ENCODE data around the gene GALM. TPM values are rescaled to one million over a fixed set of nuclear protein-coding genes. Genes with fewer than 3 reads are reported as not detected.
A peak's percentile ranks its signal among the peaks of the same experiment; 100 is the strongest.
"Not testable (repeated sequence)": the region's sequence is repeated elsewhere in the genome, so short reads cannot be mapped to it uniquely, and the experiment has no call there.

Gene GALM
- total RNA-seq, 1 donor from 2014 or later: 77.0 TPM

DNA sequence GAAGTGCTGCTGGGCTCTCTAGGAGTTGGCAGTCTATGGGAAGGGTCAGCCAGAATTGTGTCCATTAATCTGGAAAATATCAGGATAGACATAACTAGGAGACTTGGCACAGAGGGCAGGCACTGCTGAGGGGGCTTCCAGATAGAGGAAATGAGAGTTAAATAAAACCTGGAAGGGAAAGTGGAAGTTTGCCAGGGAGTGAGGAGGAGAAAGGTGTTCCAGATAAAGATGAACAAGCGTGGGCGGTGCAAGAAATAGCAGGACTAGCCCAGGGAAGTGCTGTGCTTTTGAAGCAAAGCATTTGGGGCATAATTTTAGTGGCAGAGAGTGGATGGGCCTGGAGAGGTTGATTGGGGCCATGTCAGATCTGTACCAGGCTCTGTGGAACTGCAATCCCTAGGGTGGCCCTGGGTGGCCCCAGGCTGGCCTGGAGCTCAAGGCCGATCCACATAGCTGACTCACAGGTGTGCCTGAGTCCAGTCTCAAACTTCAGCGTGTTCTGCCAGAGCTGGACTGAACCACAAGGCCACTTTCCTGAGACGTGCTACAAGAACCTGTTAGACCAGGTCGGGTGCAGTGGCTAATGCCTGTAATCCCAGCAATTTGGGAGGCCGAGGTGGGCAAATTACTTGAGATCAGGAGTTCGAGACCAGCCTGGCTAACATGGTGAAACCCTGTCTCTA is 26.9 kb downstream of the GALM start:
- Mint-ChIP-seq H3K4me1 (ENCODE audit: low read depth) (peaks cover 59% of the 10 kb centered on the region), H3K27ac (peak overlapping the region; percentile 67), H3K36me3 (ENCODE audit: low read depth) (peaks cover 51% of the 10 kb centered on the region), H3K4me3 (peak overlapping the region; percentile 2), H3K9me3 (no peaks in the 10 kb centered on the region), H3K27me3 (ENCODE audit: insufficient read depth) (no peaks in the 10 kb centered on the region)
- DNase-seq (ENCODE audit: low spot score): no peak
- intact Hi-C loops (cut with micrococcal nuclease): no loop called here

DNA sequence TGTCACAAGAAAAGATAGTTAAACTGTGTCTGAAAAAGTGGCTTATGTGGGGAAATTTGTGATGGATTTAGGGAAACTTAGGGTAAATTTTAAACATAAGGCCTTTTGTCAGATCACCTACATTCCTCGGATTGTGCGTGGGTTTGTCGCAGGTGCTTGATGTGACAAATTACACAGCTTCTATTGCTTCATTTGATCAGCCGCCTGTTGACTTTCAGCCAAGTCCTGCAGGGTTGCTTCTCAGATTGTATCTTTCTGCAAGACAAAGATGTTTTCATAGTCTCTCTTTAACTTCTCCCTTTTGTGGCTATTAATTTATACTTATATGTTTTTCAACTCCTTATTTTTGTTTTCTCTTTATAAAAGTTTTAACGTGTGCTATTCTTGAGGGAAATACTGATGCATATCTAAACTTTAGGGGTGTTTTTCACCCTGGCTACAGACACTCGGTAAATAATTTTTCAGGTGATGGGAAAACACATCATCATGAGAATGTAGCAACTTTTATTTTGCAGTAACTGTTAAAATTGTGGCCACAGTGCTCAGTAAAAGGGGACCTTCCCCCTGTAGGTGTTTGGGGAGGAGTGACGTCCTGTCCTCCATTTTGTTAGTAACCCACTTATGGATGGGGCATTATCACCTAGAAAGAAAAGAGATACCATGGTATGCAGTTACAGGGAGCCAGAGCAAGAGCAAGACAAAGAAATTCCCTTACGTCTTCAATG is 31.4 kb downstream of the GALM start:
- H3K4me3 Mint-ChIP-seq: peak overlapping the region; percentile 5
- no peak for DNase-seq (ENCODE audit: low spot score)
- intact Hi-C loops (cut with micrococcal nuclease): no loop called here

GRCh38 chr2:38698467-38699003 is 32.6 kb downstream of the GALM start:
- intact Hi-C loops (cut with micrococcal nuclease): no loop called here
- H3K36me3 Mint-ChIP-seq (ENCODE audit: low read depth): peaks cover 31% of the 10 kb centered on the region
- H3K9me3 Mint-ChIP-seq: no peaks in the 10 kb centered on the region

More for the DNA sequence above, 31.4 kb downstream of the GALM start:
- H3K4me1 Mint-ChIP-seq (ENCODE audit: low read depth): peaks cover 61% of the 10 kb centered on the region
- H3K36me3 Mint-ChIP-seq (ENCODE audit: low read depth): peaks cover 36% of the 10 kb centered on the region
- H3K27ac Mint-ChIP-seq: peak overlapping the region; percentile 80
- no peaks in the 10 kb centered on the region for H3K27me3 Mint-ChIP-seq (ENCODE audit: insufficient read depth)
- no peaks in the 10 kb centered on the region for H3K9me3 Mint-ChIP-seq

DNA sequence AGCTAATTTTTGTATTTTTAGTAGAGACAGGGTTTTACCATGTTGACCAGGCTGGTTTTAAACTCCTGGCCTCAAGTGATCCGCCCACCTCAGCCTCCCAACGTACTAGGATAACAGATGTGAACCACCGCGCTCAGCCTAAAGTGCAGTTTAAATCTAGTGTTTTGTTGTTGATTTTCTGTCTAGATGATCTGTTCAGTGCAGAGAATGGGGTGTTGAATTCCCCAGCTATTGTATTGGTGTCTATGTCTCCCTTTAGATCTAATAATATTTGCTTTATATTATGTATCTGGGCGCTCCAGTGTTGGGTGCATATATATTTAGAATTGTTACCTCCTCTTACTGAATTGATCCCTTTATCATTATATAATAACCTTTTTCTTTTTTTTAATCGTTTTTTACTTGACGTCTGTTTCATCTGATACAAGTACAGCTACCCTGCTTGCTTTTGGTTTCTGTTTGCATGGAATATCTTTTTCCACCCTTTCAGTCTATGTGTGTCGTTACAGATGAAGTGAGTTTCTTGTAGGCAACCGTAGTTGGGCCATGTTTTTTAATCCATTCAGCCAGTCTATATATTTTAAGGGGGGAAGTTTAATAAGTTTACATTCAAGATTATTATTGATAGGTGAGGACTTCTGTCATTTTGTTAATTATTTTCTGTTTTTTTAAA is 34.3 kb downstream of the GALM start:
- H3K27me3 Mint-ChIP-seq (ENCODE audit: insufficient read depth): no peaks in the 10 kb centered on the region
- peaks cover 30% of the 10 kb centered on the region for H3K36me3 Mint-ChIP-seq (ENCODE audit: low read depth)
- no peak for DNase-seq (ENCODE audit: low spot score)
- H3K4me3 Mint-ChIP-seq: peak overlapping the region; percentile 62
- H3K27ac Mint-ChIP-seq: peak overlapping the region; percentile 93
- intact Hi-C loops (cut with micrococcal nuclease): loop anchor here (1.0 to 2.0 kb wide), 6 partner anchors 9 to 97 kb away; no protein-coding TSS in a partner anchor
- H3K9me3 Mint-ChIP-seq: no peaks in the 10 kb centered on the region
- peaks cover 53% of the 10 kb centered on the region for H3K4me1 Mint-ChIP-seq (ENCODE audit: low read depth)

More at GRCh38 chr2:38698467-38699003, 32.6 kb downstream of the GALM start:
- Mint-ChIP-seq H3K27me3 (ENCODE audit: insufficient read depth) (no peaks in the 10 kb centered on the region), H3K27ac (peak overlapping the region; percentile 11), H3K4me3 (no peak overlapping the region), H3K4me1 (ENCODE audit: low read depth) (peaks cover 57% of the 10 kb centered on the region)
- no peak for DNase-seq (ENCODE audit: low spot score)

- no peaks in the 10 kb centered on the region for H3K9me3 Mint-ChIP-seq
- peak overlapping the region; percentile 62 for H3K4me3 Mint-ChIP-seq
- H3K27me3 Mint-ChIP-seq (ENCODE audit: insufficient read depth): no peaks in the 10 kb centered on the region
- peaks cover 34% of the 10 kb centered on the region for H3K36me3 Mint-ChIP-seq (ENCODE audit: low read depth)
- H3K4me1 Mint-ChIP-seq (ENCODE audit: low read depth): peaks cover 57% of the 10 kb centered on the region
- intact Hi-C loops (cut with micrococcal nuclease): loop anchor here (1.0 to 2.0 kb wide), 6 partner anchors 8 to 98 kb away; no protein-coding TSS in a partner anchor
- no peak for DNase-seq (ENCODE audit: low spot score)
- H3K27ac Mint-ChIP-seq: peak overlapping the region; percentile 93
Observed at GRCh38 chr2:38700881-38701458, 35.1 kb downstream of the GALM start.

- Mint-ChIP-seq H3K4me3 (peak overlapping the region; percentile 47), H3K27me3 (ENCODE audit: insufficient read depth) (no peaks in the 10 kb centered on the region), H3K27ac (peak overlapping the region; percentile 85), H3K9me3 (no peaks in the 10 kb centered on the region), H3K36me3 (ENCODE audit: low read depth) (peaks cover 32% of the 10 kb centered on the region), H3K4me1 (ENCODE audit: low read depth) (peaks cover 55% of the 10 kb centered on the region)
- DNase-seq (ENCODE audit: low spot score): no peak
- intact Hi-C loops (cut with micrococcal nuclease): loop anchor here (2.0 kb wide), 1 partner anchor 13 kb away; no protein-coding TSS in a partner anchor
Observed at GRCh38 chr2:38701542-38701941, 35.6 kb downstream of the GALM start.

GRCh38 chr2:38702413-38702812 is 36.5 kb downstream of the GALM start:
- Mint-ChIP-seq H3K9me3 (no peaks in the 10 kb centered on the region), H3K27me3 (ENCODE audit: insufficient read depth) (no peaks in the 10 kb centered on the region), H3K36me3 (ENCODE audit: low read depth) (peaks cover 35% of the 10 kb centered on the region), H3K4me1 (ENCODE audit: low read depth) (peaks cover 55% of the 10 kb centered on the region), H3K4me3 (peak overlapping the region; percentile 15), H3K27ac (peak overlapping the region; percentile 71)
- intact Hi-C loops (cut with micrococcal nuclease): no loop called here
- DNase-seq (ENCODE audit: low spot score): no peak

DNA sequence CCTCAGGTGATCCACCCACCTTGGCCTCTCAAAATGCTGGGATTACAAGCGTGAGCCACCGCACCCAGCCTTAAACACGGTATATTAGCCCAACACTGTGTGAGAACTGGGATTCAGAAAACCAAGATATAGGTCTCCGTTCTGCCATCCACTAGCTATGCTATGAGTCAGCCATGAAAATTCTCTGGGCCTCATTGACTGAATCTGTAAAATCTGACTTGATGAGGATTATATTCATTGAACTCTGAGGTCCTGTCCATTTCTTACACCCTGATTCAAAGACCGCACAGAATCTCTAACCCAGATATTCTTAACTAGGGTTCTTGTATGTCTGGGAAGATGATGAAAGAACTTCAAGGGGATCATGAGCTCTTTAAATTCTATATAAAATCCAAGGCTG is 37.4 kb downstream of the GALM start:
- H3K27me3 Mint-ChIP-seq (ENCODE audit: insufficient read depth); H3K9me3 Mint-ChIP-seq; DNase-seq (ENCODE audit: low spot score); H3K27ac Mint-ChIP-seq; H3K4me3 Mint-ChIP-seq; intact Hi-C loops (cut with micrococcal nuclease): not testable (repeated sequence)
- Mint-ChIP-seq H3K4me1 (ENCODE audit: low read depth) (peaks cover 55% of the 10 kb centered on the region), H3K36me3 (ENCODE audit: low read depth) (peaks cover 34% of the 10 kb centered on the region)

DNA sequence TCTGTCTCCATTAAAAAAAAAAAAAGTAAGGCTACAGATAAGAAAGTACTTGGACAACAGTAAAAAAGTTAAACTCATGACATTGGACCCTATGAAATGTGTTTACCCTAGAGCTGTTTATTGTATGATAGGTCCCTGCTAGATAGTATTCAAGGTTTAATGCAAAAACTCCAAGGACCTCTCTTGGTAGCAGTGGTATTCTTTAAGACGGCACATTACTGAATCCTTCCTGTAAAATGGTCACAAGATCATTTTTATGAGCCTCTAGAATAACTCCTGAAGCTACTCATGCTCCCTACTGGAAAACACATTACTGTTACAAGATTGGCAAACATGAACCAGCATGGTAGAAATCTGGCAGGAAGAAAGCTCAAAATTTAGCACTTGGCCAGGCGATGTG is 38.8 kb downstream of the GALM start:
- Mint-ChIP-seq H3K36me3 (ENCODE audit: low read depth) (peaks cover 29% of the 10 kb centered on the region), H3K4me3 (no peak overlapping the region), H3K4me1 (ENCODE audit: low read depth) (peaks cover 64% of the 10 kb centered on the region), H3K9me3 (no peaks in the 10 kb centered on the region), H3K27ac (no peak overlapping the region), H3K27me3 (ENCODE audit: insufficient read depth) (no peaks in the 10 kb centered on the region)
- intact Hi-C loops (cut with micrococcal nuclease): no loop called here
- DNase-seq (ENCODE audit: low spot score): no peak

DNA sequence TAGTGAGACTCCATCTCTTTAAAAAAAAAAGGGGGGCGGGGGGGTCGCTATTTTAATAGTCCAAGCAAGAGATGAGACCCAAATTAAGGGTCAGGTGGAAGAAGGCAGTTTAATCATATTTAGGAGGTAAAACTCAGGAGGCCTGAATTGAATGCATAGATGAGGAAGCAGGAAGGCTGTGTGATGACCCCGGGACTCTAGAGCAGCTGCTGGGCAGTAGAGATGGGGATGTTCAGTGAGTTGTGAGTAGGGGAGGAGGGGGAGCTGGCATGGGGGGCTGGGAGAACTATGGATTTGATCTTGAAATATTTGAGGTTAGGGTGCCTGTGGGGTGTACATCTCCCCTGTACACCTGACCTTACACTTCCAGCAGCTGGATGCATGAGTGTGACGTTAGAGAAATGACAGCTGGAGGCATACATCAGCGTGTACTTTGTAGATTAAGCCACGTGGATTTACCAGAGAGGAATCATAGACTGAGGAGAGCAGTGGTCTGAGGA is 41.0 kb downstream of the GALM start:
- Mint-ChIP-seq H3K27me3 (ENCODE audit: insufficient read depth) (no peaks in the 10 kb centered on the region), H3K4me1 (ENCODE audit: low read depth) (peaks cover 57% of the 10 kb centered on the region), H3K27ac (peak overlapping the region; percentile 83), H3K36me3 (ENCODE audit: low read depth) (peaks cover 29% of the 10 kb centered on the region), H3K4me3 (no peak overlapping the region), H3K9me3 (peaks cover 5% of the 10 kb centered on the region)
- DNase-seq (ENCODE audit: low spot score): no peak
- intact Hi-C loops (cut with micrococcal nuclease): no loop called here

- not testable (repeated sequence) for H3K27me3 Mint-ChIP-seq (ENCODE audit: insufficient read depth); H3K9me3 Mint-ChIP-seq; DNase-seq (ENCODE audit: low spot score)
- Mint-ChIP-seq H3K36me3 (ENCODE audit: low read depth) (peaks cover 34% of the 10 kb centered on the region), H3K4me3 (peak overlapping the region; percentile 66), H3K27ac (peak overlapping the region; percentile 95), H3K4me1 (ENCODE audit: low read depth) (peaks cover 65% of the 10 kb centered on the region)
- intact Hi-C loops (cut with micrococcal nuclease): loop anchor here (2.0 kb wide), 2 partner anchors 18 to 42 kb away; partner anchors contain the start of gene GALM
Observed at GRCh38 chr2:38708491-38708890, 42.6 kb downstream of the GALM start.

GRCh38 chr2:38708900-38709566 is 43.1 kb downstream of the GALM start:
- no peak for DNase-seq (ENCODE audit: low spot score)
- Mint-ChIP-seq H3K4me1 (ENCODE audit: low read depth) (peaks cover 70% of the 10 kb centered on the region), H3K4me3 (peak overlapping the region; percentile 66), H3K9me3 (peaks cover 5% of the 10 kb centered on the region), H3K36me3 (ENCODE audit: low read depth) (peaks cover 36% of the 10 kb centered on the region), H3K27me3 (ENCODE audit: insufficient read depth) (no peaks in the 10 kb centered on the region), H3K27ac (peak overlapping the region; percentile 95)
- intact Hi-C loops (cut with micrococcal nuclease): loop anchor here (1.0 to 2.0 kb wide), 6 partner anchors 9 to 106 kb away; partner anchors contain the start of gene GALM

Measured in activated T-helper 1 cell treated with anti-CD3 and anti-CD28 coated beads, Interleukin-12 subunit alpha, Interleukin-12 subunit beta, Interleukin-2, Interleukin-4 antibody, amounts not matched to agents 30 ng/mL and 10 ng/mL and 1 ng/mL, durations not matched to agents 14 hours and 24 hours and 36 hours (primary cell).